ENCODE data around the gene CT47C1.
"Not testable (repeated sequence)": the region's sequence is repeated elsewhere in the genome, so short reads cannot be mapped to it uniquely, and the experiment has no call there.

CT47C1 gene

GRCh38 chrX:119072744-119073143 is at the start of gene CT47C1:
Gene CT47C1 (plus strand): TSS chrX:119072993. CDS start chrX:119073226, 233 bp downstream.
- no peak for DNase-seq

DNA sequence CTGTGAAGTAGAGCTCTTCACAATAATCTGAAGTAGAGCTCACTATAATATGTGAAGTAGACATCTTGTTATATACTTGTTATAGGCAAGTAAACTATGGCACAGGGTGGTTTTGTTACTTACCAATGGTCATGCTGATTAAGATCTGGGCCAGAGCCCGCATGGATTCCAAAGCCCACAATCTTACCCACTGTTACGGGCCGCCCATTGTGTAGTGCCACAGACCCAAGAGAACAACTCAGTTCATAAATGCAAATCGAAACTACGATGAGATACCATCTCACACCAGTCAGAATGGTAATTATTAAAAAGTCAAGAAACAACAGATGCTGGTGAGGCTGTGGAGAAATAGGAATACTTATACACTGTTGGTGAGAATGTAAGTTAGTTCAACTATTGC is 46.9 kb upstream of the CT47C1 start:
- no peak for DNase-seq

GRCh38 chrX:119026344-119026743 is 46.4 kb upstream of the CT47C1 start:
- DNase-seq = not testable (repeated sequence)

GRCh38 chrX:119027960-119028732 is 44.6 kb upstream of the CT47C1 start:
- not testable (repeated sequence) for DNase-seq

DNA sequence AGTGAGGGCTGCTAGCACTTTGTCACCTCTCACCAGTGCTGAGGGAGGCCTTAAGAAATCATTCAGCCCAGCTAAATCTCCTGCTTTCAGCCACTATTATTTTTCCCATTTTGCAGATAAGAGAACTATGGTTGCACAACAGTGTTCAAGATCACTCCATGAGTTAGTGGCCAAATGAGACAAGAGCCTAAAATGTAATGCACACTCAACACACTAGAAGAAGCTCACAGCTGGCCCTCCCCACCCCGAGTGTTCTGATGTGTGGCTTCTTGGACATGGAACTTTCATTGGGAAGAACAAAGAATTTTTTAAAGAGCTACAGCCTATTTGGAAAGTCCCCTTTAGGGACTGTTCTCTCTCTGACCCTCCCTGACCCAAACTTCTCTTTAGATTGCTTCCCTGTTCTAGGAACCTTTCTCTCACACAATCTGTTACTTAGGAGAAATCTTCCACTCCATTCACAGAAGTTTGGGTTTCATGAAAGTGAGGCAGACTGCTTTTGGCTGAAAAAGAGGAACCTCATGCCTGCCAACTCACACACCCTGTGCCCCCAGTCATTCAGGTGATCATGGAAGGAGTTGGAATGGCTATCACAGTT is 44.0 kb upstream of the CT47C1 start:
- DNase-seq = no peak

DNA sequence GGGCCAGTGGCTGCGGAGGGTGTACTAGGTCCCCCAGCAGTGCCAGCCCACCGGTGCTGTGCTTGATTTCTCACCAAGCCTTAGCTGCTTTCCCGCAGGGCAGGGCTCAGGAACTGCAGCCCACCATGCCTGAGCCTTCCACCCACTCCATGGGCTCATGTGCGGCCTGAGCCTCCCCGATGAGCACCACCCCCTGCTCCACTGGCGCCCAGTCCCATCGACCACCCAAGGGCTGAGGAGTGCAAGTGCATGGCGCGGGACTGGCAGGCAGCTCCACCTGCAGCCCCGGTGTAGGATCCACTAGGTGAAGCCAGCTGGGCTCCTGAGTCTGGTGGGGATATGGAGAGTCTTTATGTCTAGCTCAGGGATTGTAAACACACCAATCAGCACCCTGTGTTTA is 43.1 kb upstream of the CT47C1 start:
- DNase-seq = not testable (repeated sequence)

DNA sequence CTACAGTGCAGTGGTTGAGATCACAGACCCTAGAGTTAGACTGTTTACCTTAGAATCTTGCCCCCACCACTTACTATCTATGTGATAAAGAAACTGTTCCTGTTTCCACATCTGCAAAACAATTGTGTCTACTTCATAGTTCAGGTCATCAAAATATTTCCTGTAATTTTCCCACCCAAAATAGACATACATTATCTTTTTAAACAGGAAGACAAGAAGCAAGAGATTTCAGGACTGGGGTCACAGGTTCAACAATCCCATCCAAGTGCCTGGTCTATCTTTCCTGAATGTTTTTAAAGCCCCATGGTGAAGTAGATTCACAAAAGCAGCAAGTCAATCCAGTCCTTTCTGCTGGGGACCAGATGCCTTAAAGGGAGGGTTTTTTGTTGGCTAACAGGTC is 41.8 kb upstream of the CT47C1 start:
- no peak for DNase-seq

GRCh38 chrX:119036107-119037029 is 36.4 kb upstream of the CT47C1 start:
- DNase-seq = no peak

GRCh38 chrX:119040432-119040831 is 32.4 kb upstream of the CT47C1 start:
- no peak for DNase-seq

DNA sequence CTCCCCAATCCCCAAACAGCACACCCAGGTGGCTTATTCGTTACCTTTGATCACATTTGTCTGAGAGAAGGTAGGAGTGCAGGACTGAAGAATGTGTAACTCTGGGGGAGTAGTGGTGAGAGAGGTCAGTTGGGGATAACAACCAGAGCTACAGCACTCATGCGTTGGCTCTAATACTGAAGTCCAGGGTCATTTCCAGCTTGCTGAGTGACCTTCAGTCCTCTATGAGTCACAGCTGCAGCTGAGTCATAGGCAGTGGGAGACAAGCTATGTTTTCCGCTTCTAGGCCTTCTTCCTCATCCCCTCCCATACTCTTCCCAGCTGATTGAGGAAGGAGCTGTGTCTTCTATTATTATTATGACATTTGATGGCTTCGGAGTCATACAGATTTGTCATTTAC is 31.6 kb upstream of the CT47C1 start:
- no peak for DNase-seq

DNA sequence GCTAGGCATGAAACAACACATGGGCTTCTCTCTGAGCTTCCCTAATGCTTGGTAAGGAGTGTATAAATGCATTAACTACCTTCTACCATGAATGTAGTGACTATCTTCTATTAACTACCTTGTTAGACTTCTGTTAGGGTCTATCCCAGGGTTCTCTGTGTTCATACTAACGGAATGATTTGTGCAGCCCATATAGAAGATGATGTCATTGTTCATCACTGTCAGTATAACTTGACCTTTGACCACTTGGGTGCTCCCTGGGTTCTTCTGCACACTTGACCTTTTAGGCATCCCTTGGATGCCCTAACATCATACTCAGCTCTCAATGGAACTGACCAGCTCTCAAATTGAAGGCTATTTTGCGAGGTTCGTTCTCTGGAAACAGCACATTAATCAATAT is 30.8 kb upstream of the CT47C1 start:
- DNase-seq = no peak

- DNase-seq = no peak
Measured at GRCh38 chrX:119042996-119043395, 29.8 kb upstream of the CT47C1 start.

GRCh38 chrX:119045884-119046283 is 26.9 kb upstream of the CT47C1 start:
- no peak for DNase-seq

DNA sequence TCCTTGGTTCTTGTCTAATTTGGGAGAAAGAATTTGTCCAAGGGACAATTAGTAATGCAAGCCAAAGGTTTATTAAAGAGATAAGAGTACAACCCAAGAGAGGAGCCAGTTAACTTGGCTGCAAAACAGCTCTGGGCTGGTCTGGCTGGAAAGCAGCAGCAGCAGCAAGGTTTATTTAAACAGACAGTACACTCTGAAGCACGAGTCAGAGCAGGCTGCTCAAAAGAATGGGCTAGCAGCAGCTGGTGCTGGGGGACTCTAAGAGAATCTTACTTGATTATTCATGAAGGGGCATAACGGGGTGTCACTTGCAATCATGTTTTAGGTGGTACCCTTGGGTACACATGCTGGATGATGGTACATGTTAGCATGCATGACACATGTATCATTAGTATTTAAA is 17.1 kb upstream of the CT47C1 start:
- DNase-seq = no peak

- no peak for DNase-seq
Measured at GRCh38 chrX:119062750-119063374, 9.9 kb upstream of the CT47C1 start.

- DNase-seq = no peak
Measured at GRCh38 chrX:119063428-119063827, 9.4 kb upstream of the CT47C1 start.

DNA sequence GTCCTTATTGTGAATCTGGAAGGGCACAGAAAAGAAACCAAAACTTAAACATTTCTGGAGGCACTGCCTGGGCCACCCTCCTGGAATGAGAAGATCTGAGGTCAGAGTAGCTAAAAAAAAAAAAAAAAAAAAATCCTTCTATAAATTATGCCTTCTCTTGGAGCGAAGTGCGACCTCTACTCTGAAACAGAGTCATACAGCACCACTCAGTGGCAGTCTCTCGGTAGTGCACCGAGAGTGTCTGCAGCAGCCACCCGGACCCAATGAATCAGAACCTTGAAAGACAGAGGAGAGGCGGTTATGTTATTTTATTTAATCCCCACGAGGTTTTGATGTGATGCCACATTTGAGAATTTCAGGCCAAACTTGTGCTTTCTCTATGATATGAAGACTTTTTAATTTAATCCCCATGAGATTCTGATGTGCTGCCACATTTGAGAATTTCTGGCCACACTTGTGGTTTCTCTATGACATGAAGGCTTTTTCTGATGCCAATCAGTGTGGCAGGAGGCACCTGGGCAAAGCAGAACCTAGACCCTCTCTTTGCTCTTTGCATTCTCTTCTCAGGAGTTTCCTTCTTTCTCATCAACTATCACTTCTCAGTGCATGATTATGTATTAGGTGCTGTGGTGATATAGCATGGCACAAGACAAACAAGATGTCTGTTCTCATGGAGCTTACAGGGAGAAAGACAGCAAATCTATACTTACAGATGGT is 5.6 kb upstream of the CT47C1 start:
- DNase-seq = peak; percentile 2

GRCh38 chrX:119069128-119069527 is 3.7 kb upstream of the CT47C1 start:
- no peak for DNase-seq

- DNase-seq = no peak
Measured at GRCh38 chrX:119069762-119070161, 3.0 kb upstream of the CT47C1 start.

- no peak for DNase-seq
Measured at GRCh38 chrX:119071381-119071780, 1.4 kb upstream of the CT47C1 start.

- no peak for DNase-seq
Measured at GRCh38 chrX:119073200-119073905, 560 bp downstream of the CT47C1 start.

- DNase-seq = no peak
Measured at GRCh38 chrX:119073911-119074310, 1.1 kb downstream of the CT47C1 start.
